ENCODE measurements around the gene OXT. TPM values are rescaled to one million over a fixed set of nuclear protein-coding genes. Genes with fewer than 3 reads are reported as not detected.

The OXT gene
- total RNA-seq, 6 experiments from 2014 or later, result not detected

DNA sequence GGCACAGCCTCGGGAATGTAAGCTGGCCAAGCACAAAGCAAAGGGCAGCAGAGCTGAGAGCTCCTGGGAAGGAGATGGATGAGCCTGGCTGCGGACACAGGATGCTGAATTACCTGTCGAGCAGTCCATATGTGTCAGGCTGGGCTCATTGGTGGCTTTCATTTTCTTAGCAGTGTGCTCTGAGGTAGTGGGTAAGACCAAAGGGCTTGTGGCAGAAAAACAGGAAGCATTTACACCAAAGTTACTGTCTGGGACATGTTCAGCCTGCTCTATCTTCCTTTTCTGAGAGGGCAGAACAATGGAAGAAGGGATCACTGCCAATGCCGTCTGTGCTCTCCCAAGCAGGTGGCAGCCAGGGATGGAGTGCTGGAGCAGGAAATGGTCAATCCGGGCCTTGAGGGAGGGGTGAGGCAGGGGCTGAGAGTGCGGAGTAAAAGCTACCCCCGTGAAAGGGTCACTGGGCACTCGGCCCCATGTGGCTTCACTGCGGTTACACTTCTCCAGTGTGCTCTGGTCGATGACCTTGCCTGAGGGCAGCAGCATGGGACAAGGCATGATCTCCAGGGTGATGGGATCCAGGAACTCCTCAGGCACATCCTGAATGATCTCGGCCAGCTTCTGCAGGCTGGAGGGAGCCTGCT is 50.0 kb downstream of the OXT start:
- H3K27me3 Mint-ChIP-seq (ENCODE audit: insufficient read depth), result peaks cover 5% of the 10 kb centered on the region; the same call in 1 of the 2 replicates
- TF ChIP-seq, protein P1, sequence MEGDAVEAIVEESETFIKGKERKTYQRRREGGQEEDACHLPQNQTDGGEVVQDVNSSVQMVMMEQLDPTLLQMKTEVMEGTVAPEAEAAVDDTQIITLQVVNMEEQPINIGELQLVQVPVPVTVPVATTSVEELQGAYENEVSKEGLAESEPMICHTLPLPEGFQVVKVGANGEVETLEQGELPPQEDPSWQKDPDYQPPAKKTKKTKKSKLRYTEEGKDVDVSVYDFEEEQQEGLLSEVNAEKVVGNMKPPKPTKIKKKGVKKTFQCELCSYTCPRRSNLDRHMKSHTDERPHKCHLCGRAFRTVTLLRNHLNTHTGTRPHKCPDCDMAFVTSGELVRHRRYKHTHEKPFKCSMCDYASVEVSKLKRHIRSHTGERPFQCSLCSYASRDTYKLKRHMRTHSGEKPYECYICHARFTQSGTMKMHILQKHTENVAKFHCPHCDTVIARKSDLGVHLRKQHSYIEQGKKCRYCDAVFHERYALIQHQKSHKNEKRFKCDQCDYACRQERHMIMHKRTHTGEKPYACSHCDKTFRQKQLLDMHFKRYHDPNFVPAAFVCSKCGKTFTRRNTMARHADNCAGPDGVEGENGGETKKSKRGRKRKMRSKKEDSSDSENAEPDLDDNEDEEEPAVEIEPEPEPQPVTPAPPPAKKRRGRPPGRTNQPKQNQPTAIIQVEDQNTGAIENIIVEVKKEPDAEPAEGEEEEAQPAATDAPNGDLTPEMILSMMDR (IDR thresholded peaks at IDR 0.05), result no peak
- H3K27ac Mint-ChIP-seq, result no peak overlapping the region
- DNase-seq, result no peak
- H3K4me1 Mint-ChIP-seq (ENCODE audit: low read depth), result peaks cover 10% of the 10 kb centered on the region
- no peak overlapping the region for H3K4me3 Mint-ChIP-seq
- peaks cover 4% of the 10 kb centered on the region for H3K36me3 Mint-ChIP-seq (ENCODE audit: low read depth)
- peaks cover 4% of the 10 kb centered on the region; the same call in 1 of the 2 replicates for H3K9me3 Mint-ChIP-seq

Other genes starting within 250 kb of the OXT start
- gene PCED1A, start 231.0 kb upstream of the OXT start, total RNA-seq (2021; fragmentation: NEBNext Ultra II Directional; extraction: Animal tissue kit (Norgen Biotek cat#: 25700)), result 10 to 100 TPM; 22.0 to 24.8 (median 23.8) TPM
- gene VPS16, start 230.9 kb upstream of the OXT start, total RNA-seq (2021; fragmentation: NEBNext Ultra II Directional; extraction: Animal tissue kit (Norgen Biotek cat#: 25700)), result 10 to 100 TPM; 30.6 to 36.3 (median 35.2) TPM
- gene PTPRA, start 198.1 kb upstream of the OXT start, total RNA-seq (2021; fragmentation: NEBNext Ultra II Directional; extraction: Animal tissue kit (Norgen Biotek cat#: 25700)), result 10 to 100 TPM; 44.3 to 54.4 (median 48.7) TPM
- gene GNRH2, start 28.0 kb upstream of the OXT start, total RNA-seq (2021; fragmentation: NEBNext Ultra II Directional; extraction: Animal tissue kit (Norgen Biotek cat#: 25700)), result under 1 TPM in 1 of 6 experiments, not detected in 5; 0.26 TPM
- 10 to 100 TPM; 31.7 to 46.8 (median 36.0) TPM for gene MRPS26, start 25.6 kb upstream of the OXT start, total RNA-seq (2021; fragmentation: NEBNext Ultra II Directional; extraction: Animal tissue kit (Norgen Biotek cat#: 25700))
- gene AVP, start 13.1 kb downstream of the OXT start, total RNA-seq (2021; fragmentation: NEBNext Ultra II Directional; extraction: Animal tissue kit (Norgen Biotek cat#: 25700)), result not detected
- gene FASTKD5, start 88.2 kb downstream of the OXT start, total RNA-seq (2021; fragmentation: NEBNext Ultra II Directional; extraction: Animal tissue kit (Norgen Biotek cat#: 25700)), result 10 to 100 TPM; 11.9 to 15.0 (median 13.8) TPM
- gene UBOX5, start 88.2 kb downstream of the OXT start, total RNA-seq (2021; fragmentation: NEBNext Ultra II Directional; extraction: Animal tissue kit (Norgen Biotek cat#: 25700)), result 1 to 10 TPM; 5.0 to 6.1 (median 5.5) TPM
- 1 to 10 TPM; 2.7 to 6.1 (median 3.0) TPM for gene LZTS3, start 101.9 kb downstream of the OXT start, total RNA-seq (2021; fragmentation: NEBNext Ultra II Directional; extraction: Animal tissue kit (Norgen Biotek cat#: 25700))
- 10 to 100 TPM; 30.3 to 68.3 (median 31.5) TPM for gene DDRGK1, start 133.1 kb downstream of the OXT start, total RNA-seq (2021; fragmentation: NEBNext Ultra II Directional; extraction: Animal tissue kit (Norgen Biotek cat#: 25700))
- 10 to 100 TPM; 62.3 to 76.7 (median 70.2) TPM for gene ITPA, start 137.9 kb downstream of the OXT start, total RNA-seq (2021; fragmentation: NEBNext Ultra II Directional; extraction: Animal tissue kit (Norgen Biotek cat#: 25700))
- 1 to 10 TPM; 2.4 to 3.6 (median 3.1) TPM for gene SLC4A11, start 167.6 kb downstream of the OXT start, total RNA-seq (2021; fragmentation: NEBNext Ultra II Directional; extraction: Animal tissue kit (Norgen Biotek cat#: 25700))

Data from HFFc6 (cell line).